Central memory CD8-positive, alpha-beta T cell (primary cell): ENCODE data around the gene KRTAP9-4.
"Not testable (repeated sequence)": the region's sequence is repeated elsewhere in the genome, so short reads cannot be mapped to it uniquely, and the experiment has no call there.

Source experiments
- ATAC-seq: fragments of 150-1000 bp; cut with Tn5 transposase; replicated peaks from 2 replicates; pipeline ENCODE4 v1.10.0; 2022; ENCODE audit warnings: mild to moderate bottlenecking, moderate FRiP score, moderate number of reproducible peaks; ENCODE audit not compliant: poor library complexity, severe bottlenecking; ENCODE audit errors: extremely low read depth
- DNase-seq, 2 donors: peaks; one replicate each; pipeline ENCODE4 v3.0.0; 2021; ENCODE audit warnings: low spot score in 2 of 2
- H3K27ac Mint-ChIP-seq: one replicate; pipeline ENCODE4 v1.8.0; 2022; ENCODE audit warnings: low read depth, mild to moderate bottlenecking, moderate library complexity, mixed read lengths
- H3K27me3 Mint-ChIP-seq: one replicate; pipeline ENCODE4 v1.8.0; 2022; ENCODE audit warnings: mixed read lengths
- H3K36me3 Mint-ChIP-seq: one replicate; pipeline ENCODE4 v1.8.0; 2022; ENCODE audit warnings: mild to moderate bottlenecking, moderate library complexity, mixed read lengths; ENCODE audit not compliant: insufficient read depth
- H3K4me1 Mint-ChIP-seq: one replicate; pipeline ENCODE4 v1.8.0; 2022; ENCODE audit warnings: mixed read lengths
- H3K4me3 Mint-ChIP-seq: one replicate; pipeline ENCODE4 v1.8.0; 2022; ENCODE audit warnings: mild to moderate bottlenecking, moderate library complexity, mixed read lengths
- H3K9me3 Mint-ChIP-seq: one replicate; pipeline ENCODE4 v1.8.0; 2022; ENCODE audit warnings: mixed read lengths

Gene KRTAP9-4

GRCh38 chr17:41246995-41247787 lies 2.3 kb upstream of the KRTAP9-4 start:
- H3K27me3 Mint-ChIP-seq, result peaks cover 22% of the 10 kb centered on the region
- not testable (repeated sequence) for DNase-seq, ATAC-seq, H3K4me1 Mint-ChIP-seq, H3K27ac Mint-ChIP-seq, H3K9me3 Mint-ChIP-seq, H3K36me3 Mint-ChIP-seq, H3K4me3 Mint-ChIP-seq

GRCh38 chr17:41251261-41251660 lies 1.8 kb downstream of the KRTAP9-4 start:
- DNase-seq (no peak), ATAC-seq (no peak)
- H3K4me1 Mint-ChIP-seq, result no peaks in the 10 kb centered on the region
- H3K27me3 Mint-ChIP-seq, result peaks cover 48% of the 10 kb centered on the region
- H3K36me3 Mint-ChIP-seq, result peaks cover 1% of the 10 kb centered on the region
- no peak overlapping the region for H3K4me3 Mint-ChIP-seq
- H3K9me3 Mint-ChIP-seq, result no peaks in the 10 kb centered on the region
- no peak overlapping the region for H3K27ac Mint-ChIP-seq

GRCh38 chr17:41254861-41255260 lies 5.4 kb downstream of the KRTAP9-4 start:
- no peak overlapping the region for H3K27ac Mint-ChIP-seq
- H3K4me1 Mint-ChIP-seq, result no peaks in the 10 kb centered on the region
- H3K4me3 Mint-ChIP-seq, result no peak overlapping the region
- peaks cover 82% of the 10 kb centered on the region for H3K27me3 Mint-ChIP-seq
- DNase-seq (no peak), ATAC-seq (no peak)
- H3K9me3 Mint-ChIP-seq, result no peaks in the 10 kb centered on the region
- peaks cover 1% of the 10 kb centered on the region for H3K36me3 Mint-ChIP-seq

- not testable (repeated sequence) for DNase-seq, H3K4me3 Mint-ChIP-seq, H3K9me3 Mint-ChIP-seq, H3K36me3 Mint-ChIP-seq, H3K4me1 Mint-ChIP-seq, ATAC-seq, H3K27ac Mint-ChIP-seq
- peaks cover 82% of the 10 kb centered on the region for H3K27me3 Mint-ChIP-seq
Measured at GRCh38 chr17:41255381-41256290, 6.1 kb downstream of the KRTAP9-4 start, which contains the start of gene KRTAP9-9. TSS of gene KRTAP9-9 (plus strand) at chr17:41255384.

GRCh38 chr17:41256291-41256685 lies 6.8 kb downstream of the KRTAP9-4 start:
- Mint-ChIP-seq H3K4me1 (peaks cover 3% of the 10 kb centered on the region), H3K27me3 (peaks cover 82% of the 10 kb centered on the region), H3K9me3 (no peaks in the 10 kb centered on the region), H3K36me3 (no peaks in the 10 kb centered on the region), H3K27ac (no peak overlapping the region), H3K4me3 (no peak overlapping the region)
- no peak for ATAC-seq
- no peak for DNase-seq

- peaks cover 80% of the 10 kb centered on the region for H3K27me3 Mint-ChIP-seq
- no peaks in the 10 kb centered on the region for H3K9me3 Mint-ChIP-seq
- no peak overlapping the region for H3K4me3 Mint-ChIP-seq
- H3K36me3 Mint-ChIP-seq, result no peaks in the 10 kb centered on the region
- ATAC-seq (no peak), DNase-seq (no peak)
- H3K4me1 Mint-ChIP-seq, result peaks cover 5% of the 10 kb centered on the region
- H3K27ac Mint-ChIP-seq, result no peak overlapping the region
Measured at GRCh38 chr17:41258406-41258805, 8.9 kb downstream of the KRTAP9-4 start.

GRCh38 chr17:41263212-41263611 lies 13.7 kb downstream of the KRTAP9-4 start:
- no peak overlapping the region for H3K4me3 Mint-ChIP-seq
- no peak for ATAC-seq
- H3K9me3 Mint-ChIP-seq, result no peaks in the 10 kb centered on the region
- H3K27ac Mint-ChIP-seq, result no peak overlapping the region
- H3K36me3 Mint-ChIP-seq, result no peaks in the 10 kb centered on the region
- peaks cover 5% of the 10 kb centered on the region for H3K4me1 Mint-ChIP-seq
- peaks cover 75% of the 10 kb centered on the region for H3K27me3 Mint-ChIP-seq
- no peak for DNase-seq

- Mint-ChIP-seq H3K27me3 (peaks cover 67% of the 10 kb centered on the region), H3K4me1 (peaks cover 5% of the 10 kb centered on the region), H3K4me3 (no peak overlapping the region), H3K9me3 (no peaks in the 10 kb centered on the region), H3K27ac (no peak overlapping the region), H3K36me3 (no peaks in the 10 kb centered on the region)
- ATAC-seq (no peak), DNase-seq (no peak)
Measured at GRCh38 chr17:41264599-41264998, 15.1 kb downstream of the KRTAP9-4 start.

GRCh38 chr17:41265078-41265477 lies 15.6 kb downstream of the KRTAP9-4 start, which contains the start of gene KRTAP9-6:
TSS of gene KRTAP9-6 (plus strand) at chr17:41265378. CDS start at chr17:41265378, 0 bp downstream.
- H3K27me3 Mint-ChIP-seq, result peaks cover 62% of the 10 kb centered on the region
- no peak within 1 kb of the TSS for H3K4me3 Mint-ChIP-seq
- H3K9me3 Mint-ChIP-seq, result no peaks in the 10 kb centered on the region
- H3K36me3 Mint-ChIP-seq, result no peaks in the 10 kb centered on the region
- H3K4me1 Mint-ChIP-seq, result peaks cover 5% of the 10 kb centered on the region
- no peak for DNase-seq
- ATAC-seq, result no peak
- no peak within 1 kb of the TSS for H3K27ac Mint-ChIP-seq

- no peaks in the 10 kb centered on the region for H3K36me3 Mint-ChIP-seq
- no peaks in the 10 kb centered on the region for H3K4me1 Mint-ChIP-seq
- no peak for ATAC-seq
- H3K27ac Mint-ChIP-seq, result no peak overlapping the region
- peaks cover 45% of the 10 kb centered on the region for H3K27me3 Mint-ChIP-seq
- H3K9me3 Mint-ChIP-seq, result no peaks in the 10 kb centered on the region
- no peak for DNase-seq
- H3K4me3 Mint-ChIP-seq, result no peak overlapping the region
Measured at GRCh38 chr17:41267711-41268110, 18.2 kb downstream of the KRTAP9-4 start.

GRCh38 chr17:41271323-41271722 lies 21.8 kb downstream of the KRTAP9-4 start:
- not testable (repeated sequence) for H3K9me3 Mint-ChIP-seq, DNase-seq, H3K27ac Mint-ChIP-seq, ATAC-seq, H3K36me3 Mint-ChIP-seq, H3K4me1 Mint-ChIP-seq, H3K4me3 Mint-ChIP-seq
- peaks cover 42% of the 10 kb centered on the region for H3K27me3 Mint-ChIP-seq

GRCh38 chr17:41271858-41272257 lies 22.4 kb downstream of the KRTAP9-4 start:
- H3K27ac Mint-ChIP-seq, result no peak overlapping the region
- no peaks in the 10 kb centered on the region for H3K9me3 Mint-ChIP-seq
- DNase-seq (no peak), ATAC-seq (no peak)
- no peaks in the 10 kb centered on the region for H3K36me3 Mint-ChIP-seq
- H3K27me3 Mint-ChIP-seq, result peaks cover 42% of the 10 kb centered on the region
- H3K4me1 Mint-ChIP-seq, result no peaks in the 10 kb centered on the region
- no peak overlapping the region for H3K4me3 Mint-ChIP-seq
